ENCODE results near the gene CD300E. TPM values are rescaled to one million over a fixed set of nuclear protein-coding genes. Genes with fewer than 3 reads are reported as not detected.

The CD300E gene
- total RNA-seq, 2 experiments from 2014 or later, result 0.93 to 0.98 TPM

- H3K4me3 ChIP-seq (ENCODE audit: low read length), result no peak overlapping the region
- H3K4me1 ChIP-seq (ENCODE audit: insufficient read depth, low read length), result peaks cover 11% of the 10 kb centered on the region
- no peaks in the 10 kb centered on the region for H3K9me3 Mint-ChIP-seq
- no peak overlapping the region for H3K27ac ChIP-seq (ENCODE audit: low read depth in 1 of 2, low read length in 2 of 2)
- H3K4me3 Mint-ChIP-seq, result no peak overlapping the region
- CTCF ChIA-PET, result no interaction called here
- H3K4me1 Mint-ChIP-seq (ENCODE audit: low read depth), result peaks cover 3% of the 10 kb centered on the region
- peaks cover 13 to 18% of the 10 kb centered on the region in 2 experiments for H3K27me3 ChIP-seq (ENCODE audit: control insufficient read depth in 1 of 2, insufficient read depth in 2 of 2, low read length in 2 of 2)
- H3K27me3 Mint-ChIP-seq, result peaks cover 9% of the 10 kb centered on the region
- no peaks in the 10 kb centered on the region for H3K36me3 ChIP-seq (ENCODE audit: insufficient read depth, low read length)
- POLR2A ChIA-PET, result no interaction called here
- intact Hi-C loops (cut with DNase I, micrococcal nuclease), result no loop called here
- no peak overlapping the region for H3K27ac Mint-ChIP-seq
- TF ChIP-seq CTCF (IDR thresholded peaks at IDR 0.05), result no peak
- DNase-seq (no peak), ATAC-seq (ENCODE audit: poor library complexity) (no peak)
- H3K36me3 Mint-ChIP-seq (ENCODE audit: low read depth), result no peaks in the 10 kb centered on the region
- peaks cover 0 to 4% of the 10 kb centered on the region in 2 experiments for H3K9me3 ChIP-seq (ENCODE audit: control insufficient read depth in 1 of 2, insufficient read depth in 1 of 2, low read length in 2 of 2)
These were observed 15.0 kb downstream of the CD300E start for GRCh38 chr17:74608511-74608910.

DNA sequence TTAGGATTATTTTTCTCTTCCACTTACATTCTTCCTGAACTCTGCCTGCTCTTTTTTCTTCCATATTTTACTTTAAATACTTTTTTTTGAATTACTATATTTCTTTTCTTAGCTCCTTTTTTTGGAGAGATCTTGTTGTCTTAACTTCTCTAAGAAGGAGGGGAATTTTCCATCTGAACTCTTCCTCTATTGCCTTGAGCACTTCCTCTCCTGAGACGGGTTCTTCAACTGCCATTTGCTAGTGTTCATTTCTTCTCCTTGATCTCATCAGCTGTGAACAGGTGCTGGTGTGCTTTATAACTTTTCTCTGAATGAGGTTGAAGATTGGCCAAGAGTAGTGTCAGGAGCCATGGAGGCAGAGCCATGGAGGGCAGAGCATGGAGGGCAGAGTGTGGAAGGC, 16.3 kb downstream of the CD300E start:
- Histone ChIP-seq H3K27ac (ENCODE audit: low read depth in 1 of 2, low read length in 2 of 2) (no peak overlapping the region), H3K9me3 (ENCODE audit: control insufficient read depth in 1 of 2, insufficient read depth in 1 of 2, low read length in 2 of 2) (peaks cover 0 to 4% of the 10 kb centered on the region in 2 experiments), H3K4me3 (ENCODE audit: low read length) (no peak overlapping the region), H3K36me3 (ENCODE audit: insufficient read depth, low read length) (no peaks in the 10 kb centered on the region), H3K27me3 (ENCODE audit: control insufficient read depth in 1 of 2, insufficient read depth in 2 of 2, low read length in 2 of 2) (peaks cover 10 to 16% of the 10 kb centered on the region in 2 experiments), H3K4me1 (ENCODE audit: insufficient read depth, low read length) (peaks cover 9% of the 10 kb centered on the region)
- no peak overlapping the region for H3K4me3 Mint-ChIP-seq
- POLR2A ChIA-PET, result no interaction called here
- no peak for ATAC-seq (ENCODE audit: poor library complexity)
- H3K27me3 Mint-ChIP-seq, result peaks cover 17% of the 10 kb centered on the region
- CTCF ChIA-PET, result no interaction called here
- DNase-seq, result no peak
- TF ChIP-seq CTCF (IDR thresholded peaks at IDR 0.05), result no peak
- no peak overlapping the region for H3K27ac Mint-ChIP-seq
- no peaks in the 10 kb centered on the region for H3K9me3 Mint-ChIP-seq
- peaks cover 15% of the 10 kb centered on the region for H3K4me1 Mint-ChIP-seq (ENCODE audit: low read depth)
- intact Hi-C loops (cut with DNase I, micrococcal nuclease), result no loop called here
- no peaks in the 10 kb centered on the region for H3K36me3 Mint-ChIP-seq (ENCODE audit: low read depth)

DNA sequence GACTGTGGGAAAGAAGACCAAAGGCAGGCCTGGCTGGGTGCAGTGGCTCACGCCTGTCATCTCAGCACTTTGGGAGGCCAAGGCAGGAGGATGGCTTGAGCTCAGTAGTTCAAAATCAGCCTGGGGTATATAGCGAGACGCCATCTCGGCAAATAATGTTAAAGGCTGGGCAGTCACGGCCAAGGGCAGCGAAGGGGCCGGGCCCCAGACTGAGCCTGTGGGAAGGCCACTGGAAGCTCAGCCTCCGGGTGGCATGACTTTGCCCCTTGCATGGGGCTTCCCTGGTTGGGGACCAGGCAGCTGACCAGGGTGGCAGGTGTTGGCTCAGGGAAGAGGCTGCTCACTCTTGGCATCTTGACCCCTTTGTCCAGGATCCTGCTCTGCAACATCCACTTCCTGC, 17.5 kb downstream of the CD300E start:
- Mint-ChIP-seq H3K4me3 (no peak overlapping the region), H3K9me3 (no peaks in the 10 kb centered on the region), H3K27ac (no peak overlapping the region), H3K36me3 (ENCODE audit: low read depth) (no peaks in the 10 kb centered on the region), H3K27me3 (peaks cover 19% of the 10 kb centered on the region), H3K4me1 (ENCODE audit: low read depth) (peaks cover 17% of the 10 kb centered on the region)
- Histone ChIP-seq H3K27ac (ENCODE audit: low read depth in 1 of 2, low read length in 2 of 2) (no peak overlapping the region), H3K36me3 (ENCODE audit: insufficient read depth, low read length) (no peaks in the 10 kb centered on the region), H3K27me3 (ENCODE audit: control insufficient read depth in 1 of 2, insufficient read depth in 2 of 2, low read length in 2 of 2) (peaks cover 10 to 19% of the 10 kb centered on the region in 2 experiments), H3K9me3 (ENCODE audit: control insufficient read depth in 1 of 2, insufficient read depth in 1 of 2, low read length in 2 of 2) (peaks cover 0 to 4% of the 10 kb centered on the region in 2 experiments), H3K4me1 (ENCODE audit: insufficient read depth, low read length) (peaks cover 9% of the 10 kb centered on the region), H3K4me3 (ENCODE audit: low read length) (no peak overlapping the region)
- ChIA-PET POLR2A (no interaction called here), CTCF (no interaction called here)
- DNase-seq, result no peak
- no peak for ATAC-seq (ENCODE audit: poor library complexity)
- intact Hi-C loops (cut with DNase I, micrococcal nuclease), result no loop called here
- TF ChIP-seq CTCF (IDR thresholded peaks at IDR 0.05), result no peak

Data from CD4-positive, alpha-beta T cell (primary cell).